Thyroid gland (tissue), 4 donors: ENCODE measurements around the gene PSMG1. TPM values are rescaled to one million over a fixed set of nuclear protein-coding genes. Genes with fewer than 3 reads are reported as not detected.
A peak's percentile ranks its signal among the peaks of the same experiment; 100 is the strongest.

Source experiments
- DNase-seq, 2 donors: peaks; one replicate each; pipeline ENCODE4 v3.0.0-alpha.2; 2019
- H3K27ac ChIP-seq, 3 donors: fragments of 200-600 bp; sonication (generic); 1 replicate in 2 of 3; 2 replicates in 1 of 3; pipeline ENCODE4 v1.5.1; 2016 to 2019; ENCODE audit warnings: mild to moderate bottlenecking in 1 of 3, moderate library complexity in 1 of 3
- H3K27me3 ChIP-seq: fragments of 200-600 bp; sonication (generic); one replicate; pipeline ENCODE4 v1.5.1; 2019
- H3K36me3 ChIP-seq, 2 donors: fragments of 200-600 bp; sonication (generic); one replicate each; pipeline ENCODE4 v1.5.1; 2016 to 2019
- H3K4me1 ChIP-seq, 2 donors: fragments of 200-600 bp; sonication (generic); one replicate each; pipeline ENCODE4 v1.5.1; 2017 to 2019
- H3K4me3 ChIP-seq, 3 donors: fragments of 200-600 bp; sonication (generic); replicated peaks in 1 of 3; 1 replicate in 2 of 3; 2 replicates in 1 of 3; pipeline ENCODE4 v1.5.1; 2016; ENCODE audit warnings: mild to moderate bottlenecking in 1 of 3
- H3K9me3 ChIP-seq: fragments of 200-600 bp; sonication (generic); one replicate; pipeline ENCODE4 v1.5.1; 2017
- CTCF ChIP-seq, 6 experiments: fragments of 200-600 bp in 3 of 6; fragments of 450-650 bp in 3 of 6; sonication (generic) in 3 of 6; IDR thresholded peaks; one replicate each; pipeline ENCODE4 v1.5.1; 2016 to 2019; ENCODE audit warnings: antibody characterized with exemption in 6 of 6, mild to moderate bottlenecking in 2 of 6, inconsistent platforms in 1 of 6, moderate library complexity in 1 of 6
- POLR2A ChIP-seq, 2 donors: fragments of 450-650 bp; IDR thresholded peaks; one replicate each; pipeline ENCODE4 v1.6.1; 2017; ENCODE audit warnings: antibody characterized with exemption in 2 of 2, mild to moderate bottlenecking in 2 of 2, moderate library complexity in 1 of 2
- WGBS, 2 donors: methylation state at CpG; one replicate each; pipeline ENCODE4 v1.1.5; 2017; 5-methylcytosine and 5-hydroxymethylcytosine counted together
- intact Hi-C: fragments of 100-400 bp; cut with DNase I; formaldehyde crosslinking; loops from one replicate; pipeline ENCODE4 v1.15.1; 2023
- total RNA-seq, 4 donors: library from RNA; depleted of rRNA; stranded (reverse); fragments of >200 nt; gene quantifications; one replicate each; pipeline ENCODE4 v1.2.3, GENCODE V29; 2016

The PSMG1 gene
- total RNA-seq, 4 donors from 2014 or later = 33.0 to 54.2 (median 42.6) TPM

- Histone ChIP-seq H3K4me1 (no peaks in the 10 kb centered on the region), H3K27ac (no peak overlapping the region), H3K36me3 (no peaks in the 10 kb centered on the region), H3K4me3 (no peak overlapping the region), H3K9me3 (no peaks in the 10 kb centered on the region), H3K27me3 (no peaks in the 10 kb centered on the region)
- no peak for DNase-seq
- intact Hi-C loops = no loop called here
- TF ChIP-seq CTCF (IDR thresholded peaks at IDR 0.05) (no peak), POLR2A (IDR thresholded peaks at IDR 0.05) (no peak)
- 67 to 73% methylated on average over 8 of the region's 8 CpGs for WGBS, 2 donors
These were observed 55.7 kb downstream of the PSMG1 start for GRCh38 chr21:39127506-39127905.

- WGBS, 2 donors = 60 to 83% methylated on average over 4 of the region's 4 CpGs
- Histone ChIP-seq H3K4me1 (no peaks in the 10 kb centered on the region), H3K27ac (no peak overlapping the region), H3K27me3 (no peaks in the 10 kb centered on the region), H3K4me3 (no peak overlapping the region), H3K9me3 (no peaks in the 10 kb centered on the region), H3K36me3 (no peaks in the 10 kb centered on the region)
- DNase-seq = no peak
- TF ChIP-seq CTCF (IDR thresholded peaks at IDR 0.05) (no peak), POLR2A (IDR thresholded peaks at IDR 0.05) (no peak)
- intact Hi-C loops = no loop called here
These were observed 56.8 kb downstream of the PSMG1 start for GRCh38 chr21:39126486-39126806.

- Histone ChIP-seq H3K27ac (no peak overlapping the region), H3K36me3 (no peaks in the 10 kb centered on the region), H3K9me3 (no peaks in the 10 kb centered on the region), H3K4me3 (no peak overlapping the region), H3K4me1 (no peaks in the 10 kb centered on the region), H3K27me3 (no peaks in the 10 kb centered on the region)
- WGBS, 2 donors = 23 to 35% methylated on average over 5 to 7 of the region's 7 CpGs
- peak; percentile 55 to 61 for DNase-seq
- intact Hi-C loops = no loop called here
- peak in 4 of 6 experiments; percentile 62 to 82 (median 72) for TF ChIP-seq CTCF (IDR thresholded peaks at IDR 0.05)
- TF ChIP-seq POLR2A (IDR thresholded peaks at IDR 0.05) = no peak
These were observed 57.3 kb downstream of the PSMG1 start for GRCh38 chr21:39125752-39126485.

Other genes starting within 250 kb of the PSMG1 start
- 100 to 1,000 TPM in 1 of 4 donors, 10 to 100 TPM in 3; 66.6 to 125 (median 85.3) TPM for gene BRWD1, start 130.2 kb upstream of the PSMG1 start, total RNA-seq
- 100 to 1,000 TPM; 170 to 255 (median 207) TPM for gene HMGN1, start 165.6 kb upstream of the PSMG1 start, total RNA-seq